IPS-NIHi11 (cell line): ENCODE measurements around the gene ERRFI1.
A peak's percentile ranks its signal among the peaks of the same experiment; 100 is the strongest.

Experiments
- DNase-seq: peaks from one replicate; pipeline ENCODE4 v3.0.0; 2012; ENCODE audit warnings: mixed read lengths, low spot score

The ERRFI1 gene

GRCh38 chr1:8004113-8004802 is 21.9 kb downstream of the ERRFI1 start:
- DNase-seq, result no peak

DNA sequence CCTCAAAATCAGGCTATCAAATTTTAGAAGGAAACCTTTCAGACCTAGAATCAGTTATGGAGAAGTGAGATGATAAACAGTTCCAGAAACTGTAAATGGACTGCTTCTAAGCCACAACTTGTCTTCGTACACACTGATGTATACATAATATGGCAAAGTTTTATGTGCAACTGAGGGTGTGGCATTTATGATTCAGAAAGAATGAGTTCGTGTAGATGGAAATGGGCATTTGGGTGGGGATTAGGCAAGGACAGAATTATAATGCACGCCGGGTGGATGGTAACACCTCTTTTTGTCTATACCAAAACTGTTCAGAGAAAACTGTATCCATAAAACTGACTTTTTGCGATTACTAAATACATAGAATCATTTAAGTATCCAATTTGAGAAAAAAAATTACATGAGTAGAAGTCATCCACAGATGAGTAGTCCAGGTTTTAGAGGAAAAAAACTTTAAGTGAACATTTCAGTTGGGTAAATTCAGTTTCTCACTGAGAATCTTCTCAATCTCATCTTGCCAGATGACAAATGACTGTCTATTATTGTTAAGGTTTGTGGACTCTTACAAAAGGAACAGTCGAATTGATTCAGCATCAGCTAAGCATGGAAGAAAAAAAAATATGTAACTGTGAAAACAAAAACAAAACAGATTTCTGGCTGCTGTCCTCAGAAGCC is 22.5 kb downstream of the ERRFI1 start:
- DNase-seq, result no peak

GRCh38 chr1:8002921-8003320 is 23.2 kb downstream of the ERRFI1 start:
- DNase-seq, result no peak

- DNase-seq, result no peak
Measured at GRCh38 chr1:8002329-8002910, 23.7 kb downstream of the ERRFI1 start.

- DNase-seq, result no peak
Measured at GRCh38 chr1:7995437-7995836, 30.7 kb downstream of the ERRFI1 start.

DNA sequence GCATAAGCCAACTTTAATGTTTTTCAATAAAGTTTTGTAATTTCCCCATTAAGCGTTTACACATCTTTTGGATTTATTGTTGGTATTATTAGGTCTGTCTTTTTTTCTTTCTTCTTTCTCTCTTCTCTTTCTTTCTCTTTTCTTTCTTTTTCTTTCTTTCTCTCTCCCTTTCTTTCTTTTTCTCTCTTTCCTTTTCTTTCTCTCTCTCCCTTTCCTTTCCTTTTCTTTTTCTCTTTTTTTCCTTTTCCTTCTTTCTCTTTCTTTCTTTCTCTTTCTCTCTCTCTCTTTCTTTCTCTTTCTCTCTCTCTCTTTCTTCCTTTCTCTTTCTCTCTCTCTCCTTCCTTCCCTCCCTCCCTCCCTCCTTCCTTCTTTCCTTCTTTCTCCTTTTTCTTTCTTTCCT is 31.3 kb downstream of the ERRFI1 start:
- DNase-seq, result no peak

DNA sequence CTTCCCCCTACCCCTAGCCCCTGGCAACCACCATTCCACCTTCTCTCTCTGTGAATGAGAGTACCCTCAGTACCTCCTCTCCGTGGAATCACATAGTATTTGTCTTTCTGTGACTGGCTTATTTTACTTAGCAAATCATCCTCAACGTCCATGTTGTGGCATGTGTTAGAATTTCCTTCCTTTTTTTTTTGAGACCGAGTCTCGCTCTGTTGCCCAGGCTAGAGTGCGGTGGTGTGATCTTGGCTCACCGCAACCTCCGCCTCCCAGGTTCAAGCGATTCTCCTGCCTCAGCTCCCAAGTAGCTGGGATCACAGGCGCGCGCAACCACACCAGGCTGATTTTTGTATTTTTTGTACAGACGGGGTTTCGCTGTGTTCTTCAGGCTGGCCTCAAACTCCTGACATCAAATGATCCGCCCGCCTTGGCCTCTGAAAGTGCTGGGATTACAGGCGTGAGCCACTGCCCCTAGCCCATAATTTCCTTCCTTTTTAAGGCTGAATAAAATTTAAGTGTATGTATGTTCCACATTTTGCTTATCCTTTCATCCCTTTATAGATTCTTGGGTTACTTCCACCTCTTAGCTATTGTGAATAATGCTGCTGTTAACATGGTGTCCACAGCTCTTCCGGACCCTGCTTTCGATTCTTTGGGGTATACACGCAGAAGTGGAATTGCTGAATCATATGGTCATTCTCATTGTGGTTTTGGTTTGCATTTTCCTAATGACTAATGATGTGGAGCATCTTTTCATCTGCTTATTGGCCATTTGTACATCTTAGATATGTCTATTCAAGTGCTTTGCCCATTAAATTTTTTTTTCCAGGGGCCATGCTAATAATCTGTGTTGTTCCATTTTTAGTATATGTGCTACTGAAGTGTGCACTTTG is 32.3 kb downstream of the ERRFI1 start:
- DNase-seq, result no peak

DNA sequence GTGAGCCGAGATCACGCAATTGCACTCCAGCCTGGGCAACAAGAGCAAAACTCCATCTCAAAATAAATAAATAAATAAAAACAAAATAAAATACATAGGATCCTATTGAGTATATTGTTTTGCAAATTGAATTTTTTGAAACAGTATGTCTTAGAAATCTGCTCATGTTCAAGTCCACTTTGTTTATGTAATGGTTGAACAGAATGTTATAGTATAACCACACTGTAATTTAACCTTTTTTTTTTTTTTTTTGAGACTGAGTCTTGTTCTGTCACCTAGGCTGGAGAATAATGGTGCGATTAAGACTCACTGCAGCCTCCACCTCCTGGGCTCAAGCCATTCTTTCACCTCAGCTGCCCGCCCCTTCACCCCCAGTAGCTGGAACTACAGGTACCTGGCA is 33.2 kb downstream of the ERRFI1 start:
- no peak for DNase-seq

- peak; percentile 84 for DNase-seq
Measured at GRCh38 chr1:7991504-7992440, 34.3 kb downstream of the ERRFI1 start.

DNA sequence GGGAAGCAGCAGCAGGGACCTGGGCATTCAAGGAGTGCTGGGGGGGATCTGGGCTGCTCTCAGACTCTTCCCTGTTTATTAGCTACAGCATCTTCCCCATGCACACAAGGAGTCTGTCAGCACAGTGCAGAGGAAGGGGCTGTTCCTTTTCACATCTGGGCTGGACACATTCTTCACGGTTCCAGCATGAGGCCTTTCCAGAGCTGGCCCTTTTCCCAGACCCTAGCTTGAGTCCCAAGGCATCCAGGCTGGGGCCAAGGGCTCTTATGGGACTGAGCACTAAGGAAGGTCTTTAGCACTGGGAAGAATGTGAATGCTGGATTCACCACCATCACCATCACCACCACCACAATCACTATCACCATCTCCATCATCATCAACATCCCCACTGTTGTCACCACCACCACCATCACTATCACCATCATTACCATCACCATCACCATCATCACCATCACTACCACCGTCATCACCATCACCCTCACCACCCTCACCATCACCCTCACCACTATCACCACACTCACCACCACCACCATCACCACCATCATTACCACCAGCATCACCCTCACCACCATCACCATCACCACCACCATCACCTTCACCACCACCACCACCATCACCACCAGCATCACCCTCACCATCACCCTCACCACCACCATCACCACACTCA is 36.2 kb downstream of the ERRFI1 start:
- no peak for DNase-seq

GRCh38 chr1:7988576-7988975 is 37.5 kb downstream of the ERRFI1 start:
- DNase-seq, result no peak

GRCh38 chr1:7987528-7987927 is 38.6 kb downstream of the ERRFI1 start:
- DNase-seq, result no peak

- DNase-seq, result no peak
Measured at GRCh38 chr1:7985851-7986612, 40.1 kb downstream of the ERRFI1 start.

DNA sequence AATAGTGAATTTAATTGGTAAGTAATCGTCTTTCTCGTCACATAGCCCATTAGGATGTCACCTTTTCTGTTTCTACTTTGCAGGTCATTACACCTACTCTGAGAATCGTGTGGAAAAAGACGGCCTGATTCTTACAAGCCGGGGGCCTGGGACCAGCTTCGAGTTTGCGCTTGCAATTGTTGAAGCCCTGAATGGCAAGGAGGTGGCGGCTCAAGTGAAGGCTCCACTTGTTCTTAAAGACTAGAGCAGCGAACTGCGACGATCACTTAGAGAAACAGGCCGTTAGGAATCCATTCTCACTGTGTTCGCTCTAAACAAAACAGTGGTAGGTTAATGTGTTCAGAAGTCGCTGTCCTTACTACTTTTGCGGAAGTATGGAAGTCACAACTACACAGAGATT is 41.3 kb downstream of the ERRFI1 start:
- DNase-seq, result no peak

- DNase-seq, result no peak
Measured at GRCh38 chr1:7983086-7983778, 42.9 kb downstream of the ERRFI1 start.

GRCh38 chr1:7980984-7981383 is 45.1 kb downstream of the ERRFI1 start:
- no peak for DNase-seq

DNA sequence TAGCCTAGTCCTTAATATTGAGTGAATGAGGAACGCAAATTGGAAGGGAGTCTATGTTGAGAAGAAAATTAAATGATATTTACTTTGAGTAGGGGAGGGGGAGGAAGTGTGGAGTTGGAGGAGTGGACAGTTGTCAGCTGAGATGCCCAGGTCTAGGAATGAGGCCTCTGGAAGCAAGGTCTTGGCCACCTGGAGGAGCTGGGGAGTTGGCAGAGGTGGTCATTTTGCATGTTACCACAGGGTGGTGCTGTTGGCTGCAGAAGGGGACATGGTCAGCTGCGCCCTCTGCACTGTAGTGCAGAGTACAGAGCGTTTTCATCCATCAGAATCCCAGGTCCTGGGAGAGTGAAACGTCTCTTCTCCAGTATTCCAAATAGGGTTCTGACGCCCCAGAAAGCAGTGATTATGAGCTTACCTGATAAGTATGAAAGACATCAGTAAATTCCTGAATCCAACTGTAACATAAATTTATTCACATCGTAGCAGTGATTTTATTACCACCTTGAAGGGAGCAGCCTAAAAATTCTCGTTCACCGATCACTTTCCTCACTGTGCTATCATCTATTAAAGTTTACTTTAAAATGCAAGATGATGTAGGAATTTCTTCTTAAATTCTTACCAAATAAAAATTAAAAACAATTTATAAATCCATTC is 50.8 kb downstream of the ERRFI1 start:
- peak; percentile 92 for DNase-seq

GRCh38 chr1:7973086-7973485 is 53.0 kb downstream of the ERRFI1 start:
- DNase-seq, result no peak

GRCh38 chr1:7972285-7972684 is 53.8 kb downstream of the ERRFI1 start:
- DNase-seq, result no peak
